ENCODE data around the gene MIPEP.

Gene MIPEP

GRCh38 chr13:23921451-23921888 is 32.3 kb upstream of the MIPEP start:
- H3K4me3 ChIP-seq (ENCODE audit: low read length), result no peak overlapping the region
- no peak overlapping the region for H2BK15ac ChIP-seq (replicated peaks; ENCODE audit: low read depth)
- no peak overlapping the region for H3K4me2 ChIP-seq (ENCODE audit: low read length)
- H2BK5ac ChIP-seq (ENCODE audit: low read length), result no peak overlapping the region
- no peaks in the 10 kb centered on the region for H3K36me3 ChIP-seq (ENCODE audit: control insufficient read depth, insufficient read depth, low read length)
- H4K8ac ChIP-seq (ENCODE audit: low read depth, low read length), result no peak overlapping the region
- no peak overlapping the region for H3K27ac ChIP-seq (ENCODE audit: low read depth, low read length)
- WGBS (ENCODE audit: extremely low coverage, insufficient coverage, low lambda C conversion rate), result no CpG with 5 or more reads among the region's 2 CpGs
- H2AK5ac ChIP-seq (ENCODE audit: low read length), result no peak overlapping the region
- H3K79me1 ChIP-seq (ENCODE audit: low read length), result no peaks in the 10 kb centered on the region
- H4K5ac ChIP-seq (ENCODE audit: low read length), result no peak overlapping the region
- H3K4ac ChIP-seq (ENCODE audit: low read depth, low read length), result no peak overlapping the region
- peak; percentile 93 for DNase-seq
- H3K79me2 ChIP-seq (ENCODE audit: control insufficient read depth, insufficient read depth, low read length), result no peaks in the 10 kb centered on the region
- H3K4me1 ChIP-seq (ENCODE audit: control insufficient read depth, low read depth, low read length), result peaks cover 2% of the 10 kb centered on the region
- no peaks in the 10 kb centered on the region for H3K27me3 ChIP-seq (ENCODE audit: insufficient read depth, low read length, poor library complexity)
- no peak overlapping the region for H3K23ac ChIP-seq (ENCODE audit: low read length)
- H3K9ac ChIP-seq (ENCODE audit: low read length), result no peak overlapping the region
- H2BK120ac ChIP-seq (ENCODE audit: low read depth, low read length), result no peak overlapping the region
- H3K56ac ChIP-seq (ENCODE audit: low read length), result no peak overlapping the region
- H3K18ac ChIP-seq (ENCODE audit: low read length), result no peak overlapping the region

DNA sequence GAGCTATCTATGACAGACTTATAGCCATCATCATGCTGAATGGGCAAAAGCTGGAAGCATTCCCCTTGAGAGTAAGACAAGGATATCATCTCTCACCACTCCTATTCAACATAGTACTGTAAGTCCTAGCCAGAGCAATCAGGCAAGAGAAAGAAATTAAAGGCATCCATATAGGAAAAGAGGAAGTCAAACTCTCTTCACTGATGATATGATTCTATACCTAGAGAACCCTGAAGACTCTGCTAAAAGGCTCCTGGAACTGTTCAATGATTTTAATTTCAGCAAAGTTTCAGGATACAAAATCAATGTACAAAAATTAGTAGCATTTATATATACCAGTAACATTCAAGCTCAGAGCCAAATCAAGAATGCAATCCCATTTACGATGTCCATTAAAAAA is 29.8 kb upstream of the MIPEP start:
- no peak overlapping the region for H3K56ac ChIP-seq (ENCODE audit: low read length)
- no peaks in the 10 kb centered on the region for H3K27me3 ChIP-seq (ENCODE audit: insufficient read depth, low read length, poor library complexity)
- no peak overlapping the region for H3K4ac ChIP-seq (ENCODE audit: low read depth, low read length)
- no peak overlapping the region for H2AK5ac ChIP-seq (ENCODE audit: low read length)
- no peak overlapping the region for H2BK120ac ChIP-seq (ENCODE audit: low read depth, low read length)
- H3K79me1 ChIP-seq (ENCODE audit: low read length), result no peaks in the 10 kb centered on the region
- H2BK5ac ChIP-seq (ENCODE audit: low read length), result no peak overlapping the region
- peaks cover 2% of the 10 kb centered on the region for H3K4me1 ChIP-seq (ENCODE audit: control insufficient read depth, low read depth, low read length)
- H3K27ac ChIP-seq (ENCODE audit: low read depth, low read length), result no peak overlapping the region
- H4K5ac ChIP-seq (ENCODE audit: low read length), result no peak overlapping the region
- H3K4me3 ChIP-seq (ENCODE audit: low read length), result no peak overlapping the region
- H3K79me2 ChIP-seq (ENCODE audit: control insufficient read depth, insufficient read depth, low read length), result no peaks in the 10 kb centered on the region
- no peak for DNase-seq
- no peak overlapping the region for H3K18ac ChIP-seq (ENCODE audit: low read length)
- H3K23ac ChIP-seq (ENCODE audit: low read length), result no peak overlapping the region
- no peak overlapping the region for H3K4me2 ChIP-seq (ENCODE audit: low read length)
- no peak overlapping the region for H3K9ac ChIP-seq (ENCODE audit: low read length)
- no CpG with 5 or more reads among the region's 1 CpG for WGBS (ENCODE audit: extremely low coverage, insufficient coverage, low lambda C conversion rate)
- no peak overlapping the region for H4K8ac ChIP-seq (ENCODE audit: low read depth, low read length)
- H2BK15ac ChIP-seq (replicated peaks; ENCODE audit: low read depth), result no peak overlapping the region
- H3K36me3 ChIP-seq (ENCODE audit: control insufficient read depth, insufficient read depth, low read length), result no peaks in the 10 kb centered on the region

DNA sequence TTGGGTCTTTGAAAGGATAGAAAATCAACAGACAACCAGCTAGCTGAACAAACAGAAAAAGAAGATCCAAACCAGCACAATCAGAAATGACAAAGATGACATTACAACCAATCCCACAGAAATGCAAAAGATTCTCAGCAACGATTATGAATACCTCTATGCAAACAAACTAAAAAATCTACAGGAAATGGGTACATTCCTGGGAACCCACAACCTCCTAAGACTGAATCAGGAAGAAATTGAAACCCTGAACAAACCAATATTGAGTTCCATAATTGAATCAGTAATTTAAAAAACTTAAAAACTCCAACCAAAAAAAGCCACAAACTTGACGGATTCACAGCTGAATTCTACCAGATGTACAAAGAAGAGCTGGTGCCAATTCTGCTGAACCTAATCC is 29.0 kb upstream of the MIPEP start:
- Histone ChIP-seq H4K8ac (ENCODE audit: low read depth, low read length) (no peak overlapping the region), H3K27me3 (ENCODE audit: insufficient read depth, low read length, poor library complexity) (no peaks in the 10 kb centered on the region), H3K4ac (ENCODE audit: low read depth, low read length) (no peak overlapping the region), H3K18ac (ENCODE audit: low read length) (no peak overlapping the region), H3K4me2 (ENCODE audit: low read length) (no peak overlapping the region), H3K23ac (ENCODE audit: low read length) (no peak overlapping the region), H2BK5ac (ENCODE audit: low read length) (no peak overlapping the region), H4K5ac (ENCODE audit: low read length) (no peak overlapping the region), H3K36me3 (ENCODE audit: control insufficient read depth, insufficient read depth, low read length) (no peaks in the 10 kb centered on the region), H3K27ac (ENCODE audit: low read depth, low read length) (no peak overlapping the region), H3K79me2 (ENCODE audit: control insufficient read depth, insufficient read depth, low read length) (no peaks in the 10 kb centered on the region), H3K56ac (ENCODE audit: low read length) (no peak overlapping the region), H2BK120ac (ENCODE audit: low read depth, low read length) (no peak overlapping the region), H2AK5ac (ENCODE audit: low read length) (no peak overlapping the region), H3K79me1 (ENCODE audit: low read length) (no peaks in the 10 kb centered on the region), H3K9ac (ENCODE audit: low read length) (no peak overlapping the region), H3K4me3 (ENCODE audit: low read length) (no peak overlapping the region), H3K4me1 (ENCODE audit: control insufficient read depth, low read depth, low read length) (peaks cover 2% of the 10 kb centered on the region), H2BK15ac (replicated peaks; ENCODE audit: low read depth) (no peak overlapping the region)
- no CpG with 5 or more reads among the region's 2 CpGs for WGBS (ENCODE audit: extremely low coverage, insufficient coverage, low lambda C conversion rate)
- DNase-seq, result no peak

DNA sequence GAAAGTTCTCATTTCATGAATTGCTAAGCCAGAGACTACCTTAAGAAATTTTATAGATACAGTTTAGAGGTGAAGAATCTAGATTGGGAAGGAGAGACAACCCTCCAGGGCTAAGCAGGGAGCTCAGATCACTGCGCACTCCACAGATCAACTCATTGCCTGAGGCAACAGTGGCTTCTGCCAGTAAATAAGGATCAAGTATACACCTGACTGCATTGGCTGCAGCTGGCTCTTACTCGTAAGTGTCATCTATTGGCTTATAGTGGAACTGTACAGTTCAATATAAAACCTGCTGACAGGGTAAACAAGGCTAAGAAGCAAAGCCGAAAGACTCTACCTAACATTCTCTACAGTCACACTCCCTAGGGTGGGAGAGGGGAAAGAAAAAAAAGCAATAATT is 26.1 kb upstream of the MIPEP start:
- Histone ChIP-seq H3K9ac (ENCODE audit: low read length) (no peak overlapping the region), H3K23ac (ENCODE audit: low read length) (no peak overlapping the region), H3K79me1 (ENCODE audit: low read length) (no peaks in the 10 kb centered on the region), H3K79me2 (ENCODE audit: control insufficient read depth, insufficient read depth, low read length) (no peaks in the 10 kb centered on the region), H3K4me3 (ENCODE audit: low read length) (no peak overlapping the region), H3K36me3 (ENCODE audit: control insufficient read depth, insufficient read depth, low read length) (no peaks in the 10 kb centered on the region), H3K27ac (ENCODE audit: low read depth, low read length) (no peak overlapping the region), H3K56ac (ENCODE audit: low read length) (no peak overlapping the region), H2BK120ac (ENCODE audit: low read depth, low read length) (no peak overlapping the region), H2BK15ac (replicated peaks; ENCODE audit: low read depth) (no peak overlapping the region), H2BK5ac (ENCODE audit: low read length) (no peak overlapping the region), H3K18ac (ENCODE audit: low read length) (no peak overlapping the region), H3K4ac (ENCODE audit: low read depth, low read length) (no peak overlapping the region), H4K8ac (ENCODE audit: low read depth, low read length) (no peak overlapping the region), H3K4me1 (ENCODE audit: control insufficient read depth, low read depth, low read length) (no peaks in the 10 kb centered on the region), H3K27me3 (ENCODE audit: insufficient read depth, low read length, poor library complexity) (no peaks in the 10 kb centered on the region), H3K4me2 (ENCODE audit: low read length) (no peak overlapping the region), H2AK5ac (ENCODE audit: low read length) (no peak overlapping the region), H4K5ac (ENCODE audit: low read length) (no peak overlapping the region)
- DNase-seq, result peak; percentile 42
- WGBS (ENCODE audit: extremely low coverage, insufficient coverage, low lambda C conversion rate), result no CpG with 5 or more reads among the region's 3 CpGs

DNA sequence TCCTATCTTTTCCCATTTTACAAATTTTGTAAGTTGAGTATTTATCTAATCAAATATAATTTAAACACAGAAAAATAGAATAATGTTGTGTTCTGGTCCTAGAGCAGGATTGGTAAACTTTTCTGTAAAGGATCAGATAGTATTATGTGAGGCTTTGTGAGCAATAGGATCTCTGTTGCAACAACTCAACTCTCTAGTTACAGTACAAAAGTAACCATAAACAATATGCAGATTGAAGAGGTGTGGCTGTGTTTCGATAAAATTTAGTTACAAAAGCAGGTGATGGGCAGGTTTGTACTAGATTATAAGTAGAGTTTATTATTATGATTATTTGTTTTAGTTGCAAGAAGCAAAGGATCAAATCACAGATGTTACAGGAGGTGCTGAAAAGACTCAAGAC is 23.3 kb upstream of the MIPEP start:
- Histone ChIP-seq H3K79me2 (ENCODE audit: control insufficient read depth, insufficient read depth, low read length) (no peaks in the 10 kb centered on the region), H3K4me2 (ENCODE audit: low read length) (no peak overlapping the region), H3K4me3 (ENCODE audit: low read length) (no peak overlapping the region), H4K5ac (ENCODE audit: low read length) (no peak overlapping the region), H2BK120ac (ENCODE audit: low read depth, low read length) (no peak overlapping the region), H3K27me3 (ENCODE audit: insufficient read depth, low read length, poor library complexity) (no peaks in the 10 kb centered on the region), H2BK5ac (ENCODE audit: low read length) (no peak overlapping the region), H3K18ac (ENCODE audit: low read length) (no peak overlapping the region), H3K56ac (ENCODE audit: low read length) (no peak overlapping the region), H3K9ac (ENCODE audit: low read length) (no peak overlapping the region), H3K79me1 (ENCODE audit: low read length) (no peaks in the 10 kb centered on the region), H2BK15ac (replicated peaks; ENCODE audit: low read depth) (no peak overlapping the region), H4K8ac (ENCODE audit: low read depth, low read length) (no peak overlapping the region), H3K4me1 (ENCODE audit: control insufficient read depth, low read depth, low read length) (no peaks in the 10 kb centered on the region), H3K36me3 (ENCODE audit: control insufficient read depth, insufficient read depth, low read length) (no peaks in the 10 kb centered on the region), H3K4ac (ENCODE audit: low read depth, low read length) (no peak overlapping the region), H3K27ac (ENCODE audit: low read depth, low read length) (no peak overlapping the region), H2AK5ac (ENCODE audit: low read length) (no peak overlapping the region), H3K23ac (ENCODE audit: low read length) (no peak overlapping the region)
- 100% methylated on average over 1 of the region's 1 CpG for WGBS (ENCODE audit: extremely low coverage, insufficient coverage, low lambda C conversion rate)
- DNase-seq, result no peak

GRCh38 chr13:23909606-23910005 is 20.4 kb upstream of the MIPEP start:
- Histone ChIP-seq H3K4ac (ENCODE audit: low read depth, low read length) (no peak overlapping the region), H3K27me3 (ENCODE audit: insufficient read depth, low read length, poor library complexity) (no peaks in the 10 kb centered on the region), H4K8ac (ENCODE audit: low read depth, low read length) (no peak overlapping the region), H3K4me1 (ENCODE audit: control insufficient read depth, low read depth, low read length) (no peaks in the 10 kb centered on the region), H2BK5ac (ENCODE audit: low read length) (no peak overlapping the region), H3K4me3 (ENCODE audit: low read length) (no peak overlapping the region), H3K9ac (ENCODE audit: low read length) (no peak overlapping the region), H3K27ac (ENCODE audit: low read depth, low read length) (no peak overlapping the region), H3K79me1 (ENCODE audit: low read length) (no peaks in the 10 kb centered on the region), H3K56ac (ENCODE audit: low read length) (no peak overlapping the region), H2BK15ac (replicated peaks; ENCODE audit: low read depth) (no peak overlapping the region), H3K79me2 (ENCODE audit: control insufficient read depth, insufficient read depth, low read length) (no peaks in the 10 kb centered on the region), H2AK5ac (ENCODE audit: low read length) (no peak overlapping the region), H3K4me2 (ENCODE audit: low read length) (no peak overlapping the region), H3K18ac (ENCODE audit: low read length) (no peak overlapping the region), H4K5ac (ENCODE audit: low read length) (no peak overlapping the region), H2BK120ac (ENCODE audit: low read depth, low read length) (no peak overlapping the region), H3K23ac (ENCODE audit: low read length) (no peak overlapping the region), H3K36me3 (ENCODE audit: control insufficient read depth, insufficient read depth, low read length) (no peaks in the 10 kb centered on the region)
- DNase-seq, result no peak
